HFF-Myc (cell line): ENCODE measurements around the gene WDR64.

Source experiments
- DNase-seq: peaks from one replicate; pipeline ENCODE4 v3.0.0-alpha.2; 2011; ENCODE audit warnings: low read depth; ENCODE audit errors: extremely low read depth
- H3K4me3 ChIP-seq: replicated peaks from 2 replicates; pipeline ENCODE4 v1.5.1; 2011; ENCODE audit warnings: low read depth, mild to moderate bottlenecking, control low read depth, low read length
- TF ChIP-seq, protein P1 (sequence below): IDR thresholded peaks from 2 replicates; pipeline ENCODE4 v1.5.1; 2012; ENCODE audit warnings: mild to moderate bottlenecking, low read depth, low read length, control low read depth; ENCODE audit errors: missing control alignments

WDR64 gene

DNA sequence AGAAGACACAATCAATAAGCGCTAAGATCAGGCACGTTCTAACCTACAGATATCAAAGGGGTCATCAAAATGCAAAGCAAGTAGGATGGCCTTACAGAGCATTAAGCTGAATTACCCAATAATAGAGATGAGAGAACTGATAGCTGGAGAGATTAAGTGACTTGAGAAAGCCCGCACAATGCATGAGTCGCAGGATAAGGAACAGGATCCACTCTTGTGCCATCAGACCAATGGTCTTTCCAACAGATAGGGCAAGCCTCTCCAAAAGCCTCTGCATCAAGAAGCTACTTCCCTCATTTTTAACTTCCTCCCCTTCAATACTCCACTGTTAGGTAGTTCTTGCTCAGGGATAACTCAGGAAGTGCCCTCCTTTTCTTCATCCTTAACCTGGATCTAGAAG is 14.5 kb upstream of the WDR64 start:
- peak overlapping the region; percentile 83 for H3K4me3 ChIP-seq
- TF ChIP-seq, protein P1, sequence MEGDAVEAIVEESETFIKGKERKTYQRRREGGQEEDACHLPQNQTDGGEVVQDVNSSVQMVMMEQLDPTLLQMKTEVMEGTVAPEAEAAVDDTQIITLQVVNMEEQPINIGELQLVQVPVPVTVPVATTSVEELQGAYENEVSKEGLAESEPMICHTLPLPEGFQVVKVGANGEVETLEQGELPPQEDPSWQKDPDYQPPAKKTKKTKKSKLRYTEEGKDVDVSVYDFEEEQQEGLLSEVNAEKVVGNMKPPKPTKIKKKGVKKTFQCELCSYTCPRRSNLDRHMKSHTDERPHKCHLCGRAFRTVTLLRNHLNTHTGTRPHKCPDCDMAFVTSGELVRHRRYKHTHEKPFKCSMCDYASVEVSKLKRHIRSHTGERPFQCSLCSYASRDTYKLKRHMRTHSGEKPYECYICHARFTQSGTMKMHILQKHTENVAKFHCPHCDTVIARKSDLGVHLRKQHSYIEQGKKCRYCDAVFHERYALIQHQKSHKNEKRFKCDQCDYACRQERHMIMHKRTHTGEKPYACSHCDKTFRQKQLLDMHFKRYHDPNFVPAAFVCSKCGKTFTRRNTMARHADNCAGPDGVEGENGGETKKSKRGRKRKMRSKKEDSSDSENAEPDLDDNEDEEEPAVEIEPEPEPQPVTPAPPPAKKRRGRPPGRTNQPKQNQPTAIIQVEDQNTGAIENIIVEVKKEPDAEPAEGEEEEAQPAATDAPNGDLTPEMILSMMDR, result no peak
- no peak for DNase-seq

DNA sequence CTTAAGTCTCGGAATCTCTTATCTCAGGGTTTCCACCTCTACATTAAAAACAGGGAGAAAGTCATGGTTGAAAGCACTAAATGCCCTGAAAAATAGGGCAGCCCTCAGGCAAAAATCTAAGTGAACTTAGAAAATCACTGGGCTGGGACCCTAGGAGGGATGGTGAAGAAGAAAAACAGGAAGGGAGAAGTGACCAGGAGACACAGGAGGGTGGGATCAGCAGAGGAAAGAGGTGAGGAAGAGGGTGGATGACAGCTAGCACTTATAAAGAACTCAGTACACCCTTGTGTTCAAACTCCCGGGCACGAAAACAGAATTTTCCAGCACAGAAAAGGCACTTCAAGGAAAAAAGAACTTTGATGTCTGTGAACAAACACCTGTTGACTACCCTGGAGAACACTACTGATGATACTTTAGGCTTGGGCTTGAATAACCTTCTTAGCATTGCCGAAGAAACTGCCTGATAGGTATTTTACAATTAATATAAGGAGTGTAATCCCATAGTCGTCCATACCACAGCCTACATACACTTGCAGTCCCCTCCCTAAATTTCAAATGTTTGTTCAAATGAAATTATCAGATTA is 13.9 kb upstream of the WDR64 start:
- peak overlapping the region; percentile 83 for H3K4me3 ChIP-seq
- TF ChIP-seq, protein P1, result no peak
- no peak for DNase-seq

DNA sequence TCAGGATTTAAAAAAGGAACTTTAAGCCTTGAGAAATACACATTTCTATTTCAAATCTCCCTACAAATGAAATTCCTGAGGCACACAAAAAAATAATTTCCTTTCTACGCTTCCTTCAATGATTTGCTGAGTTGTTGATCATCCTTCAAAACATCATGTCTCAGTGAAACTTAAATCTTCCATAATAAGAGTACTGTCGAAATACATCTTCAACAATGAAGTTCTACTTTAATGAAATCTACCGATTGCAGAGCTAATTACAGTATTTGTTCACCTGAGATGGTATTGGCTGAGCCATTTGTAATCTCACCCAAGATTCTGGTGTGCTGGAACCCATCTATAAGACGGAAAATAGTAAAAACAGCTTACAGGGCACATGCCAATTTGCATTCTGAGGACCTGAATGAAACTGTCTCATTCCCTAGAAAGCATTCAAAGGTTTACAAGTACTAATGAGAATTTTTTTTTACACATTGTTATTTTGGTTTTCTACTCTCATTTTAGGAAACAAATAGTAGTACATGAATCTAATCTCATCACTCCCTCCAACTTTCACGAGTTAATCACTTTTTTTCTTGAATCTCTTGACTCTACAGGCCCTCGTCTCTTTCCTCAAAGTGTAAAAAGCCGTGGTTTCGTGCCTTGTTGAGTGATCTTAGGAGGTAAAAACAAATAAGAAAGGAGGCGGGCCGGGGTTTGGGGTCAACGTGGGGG is 13.0 kb upstream of the WDR64 start:
- TF ChIP-seq, protein P1, result no peak
- DNase-seq, result no peak
- H3K4me3 ChIP-seq, result peak overlapping the region; percentile 83

DNA sequence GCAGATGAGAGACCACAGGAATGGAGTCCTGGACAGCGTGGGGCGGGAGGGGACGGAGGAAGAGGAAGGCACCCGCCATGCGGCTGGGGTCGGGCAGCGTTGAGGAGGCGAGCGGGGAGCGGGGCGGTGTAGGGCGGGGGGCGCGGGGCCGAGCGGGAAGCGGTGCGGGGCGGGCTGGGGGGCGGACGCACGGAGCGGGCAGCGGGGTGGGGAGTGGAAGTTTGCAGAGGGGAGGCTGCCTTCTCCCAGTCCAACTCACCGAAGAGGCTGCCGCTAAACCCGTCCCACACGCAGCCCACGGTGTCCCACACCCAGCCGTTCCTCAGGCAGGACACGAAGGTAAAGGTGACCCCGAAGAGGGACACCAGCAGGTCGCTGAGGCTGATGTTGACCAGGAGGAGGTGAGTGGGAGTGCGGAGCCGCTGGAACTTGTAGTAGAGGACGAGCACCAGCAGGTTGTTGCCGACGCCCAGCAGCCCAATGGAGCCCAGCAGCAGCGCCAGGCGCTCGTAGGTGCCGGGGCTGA is 12.4 kb upstream of the WDR64 start:
- DNase-seq, result no peak
- TF ChIP-seq, protein P1, result no peak
- peak overlapping the region; percentile 83 for H3K4me3 ChIP-seq

DNA sequence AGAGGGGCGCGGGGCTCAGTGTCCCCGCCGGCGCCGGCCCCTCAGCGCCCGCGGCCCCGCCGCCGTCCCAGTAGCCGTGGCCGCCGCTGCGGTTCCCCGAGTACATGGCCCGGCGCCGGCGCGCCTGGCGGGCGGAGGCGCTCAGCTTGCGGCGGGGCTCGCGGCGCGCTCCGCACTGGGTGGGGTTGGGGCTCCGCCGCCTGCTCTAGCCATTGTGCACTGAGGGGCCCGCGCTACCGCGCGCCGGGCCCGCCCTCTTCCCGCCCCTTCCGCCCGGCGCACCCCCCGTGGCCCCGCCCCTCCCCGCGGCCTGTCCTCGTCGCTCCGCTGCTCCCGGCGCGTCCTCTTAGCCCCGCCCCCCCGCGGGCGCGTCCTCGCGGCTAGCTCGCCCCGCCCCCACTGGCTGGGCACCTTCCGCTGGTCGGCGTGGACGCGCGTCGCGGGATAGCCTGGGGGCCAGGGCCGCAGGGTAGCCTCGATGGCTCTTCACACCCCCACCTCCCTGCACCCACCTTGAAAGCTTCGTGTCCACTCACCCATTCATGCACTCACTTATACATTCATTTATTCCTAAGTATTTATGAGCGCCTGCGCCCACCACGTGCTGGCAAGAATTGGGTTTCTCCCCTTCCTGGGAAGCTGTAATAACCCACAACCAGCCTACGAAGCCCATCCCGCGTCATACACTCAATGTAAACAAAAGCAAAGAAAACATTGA is 11.8 kb upstream of the WDR64 start, which contains the start of the genes CHML and OPN3:
Gene CHML, minus strand, starts transcription at position 221 of the 718 bp plus-strand sequence. CDS start 4,603 bp downstream, outside the sequence.
Gene OPN3, minus strand, starts transcription at position 221 of the 718 bp plus-strand sequence. Its CDS starts 115 bp downstream, at position 106.
- no peak for DNase-seq
- H3K4me3 ChIP-seq, result peak within 1 kb of the TSS; percentile 83
- TF ChIP-seq, protein P1, result no peak

DNA sequence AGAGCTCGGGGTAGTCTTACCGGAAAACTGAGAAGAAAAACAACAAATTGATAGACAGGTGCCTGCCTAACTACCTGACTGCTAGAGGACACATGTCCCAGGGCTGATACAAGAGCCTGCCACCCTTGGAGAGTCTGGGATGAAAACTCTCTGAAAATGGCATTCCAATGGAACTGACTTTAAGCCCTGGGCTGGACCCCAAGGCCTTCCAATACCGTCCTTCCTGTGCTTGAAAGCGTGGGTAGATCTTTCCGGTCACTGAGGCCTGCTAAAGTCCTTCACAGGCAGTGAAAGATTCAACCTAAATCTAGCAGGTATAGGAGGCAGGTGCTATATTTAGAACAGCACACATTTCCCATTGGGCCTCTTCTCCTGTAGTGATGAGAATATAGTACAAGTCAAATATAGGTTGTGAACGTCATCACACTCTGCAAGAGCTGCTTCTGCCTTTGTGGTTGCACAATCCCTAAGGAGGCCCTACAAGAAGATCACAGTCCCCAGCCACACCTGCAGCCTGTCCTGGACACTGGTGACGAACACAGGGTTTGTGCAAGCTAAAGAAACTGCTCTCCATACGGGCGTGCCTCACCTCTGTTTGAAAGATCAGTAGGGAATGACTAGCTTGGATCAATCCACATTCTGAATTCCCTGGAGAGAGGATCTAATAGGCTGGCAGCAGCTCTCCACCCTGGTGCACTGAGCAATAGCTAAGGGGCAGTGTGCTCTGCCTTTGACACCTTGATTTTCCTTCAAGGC is 11.0 kb upstream of the WDR64 start:
- H3K4me3 ChIP-seq, result peak overlapping the region; percentile 34; the same call in 1 of the 2 replicates
- no peak for DNase-seq
- TF ChIP-seq, protein P1, result no peak
